K562 (cell line): ENCODE results near the gene DCLK1.

Experiments used
- FOXP4 ChIP-seq: sonication (generic); formaldehyde crosslinking; IDR thresholded peaks from 2 replicates; pipeline ENCODE4 v1.8.0; 2022; ENCODE audit warnings: mild to moderate bottlenecking, missing genetic modification reagents, borderline replicate concordance
- KLF6 ChIP-seq: fragments of 250-450 bp; sonication (Bioruptor Pico); IDR thresholded peaks from 2 replicates; pipeline ENCODE4 v1.4.0; 2020; ENCODE audit warnings: mild to moderate bottlenecking, moderate library complexity, borderline replicate concordance
- NFE2 ChIP-seq: IDR thresholded peaks from 2 replicates; pipeline ENCODE4 v1.6.1; 2014; ENCODE audit warnings: antibody characterized with exemption, low read depth
- NR3C1 ChIP-seq: sonication (generic); formaldehyde crosslinking; IDR thresholded peaks from 2 replicates; pipeline ENCODE4 v1.8.1; 2022; ENCODE audit warnings: missing genetic modification reagents
- RBFOX2 ChIP-seq: fragments of 200-400 bp; formaldehyde crosslinking; IDR thresholded peaks from 2 replicates; pipeline ENCODE4 v1.6.1; 2017; ENCODE audit warnings: low read depth, mild to moderate bottlenecking, low read length, moderate library complexity
- REST ChIP-seq, 2 experiments: fragments of 450-650 bp; formaldehyde crosslinking in 1 of 2; IDR thresholded peaks; 2 replicates each; pipeline versions ENCODE4 v1.4.0 to v1.6.1; 2014 to 2020; ENCODE audit warnings: mild to moderate bottlenecking in 2 of 2, borderline replicate concordance in 1 of 2, low read depth in 1 of 2
- SREBF2 ChIP-seq: sonication (generic); formaldehyde crosslinking; IDR thresholded peaks from 2 replicates; pipeline ENCODE4 v1.4.0; 2020; ENCODE audit warnings: mild to moderate bottlenecking, missing genetic modification reagents
- SRSF7 ChIP-seq: fragments of 200-400 bp; formaldehyde crosslinking; optimal IDR thresholded peaks from 2 replicates; pipeline ENCODE3; 2017; ENCODE audit warnings: mild to moderate bottlenecking, low read depth, low read length
- ZBTB26 ChIP-seq: fragments of 450-650 bp; formaldehyde crosslinking; IDR thresholded peaks from 2 replicates; pipeline ENCODE4 v1.4.0; 2022; ENCODE audit warnings: missing genetic modification characterization
- ZNF449 ChIP-seq: fragments of 250-450 bp; sonication (Bioruptor Pico); IDR thresholded peaks from 2 replicates; pipeline ENCODE4 v1.8.0; 2022; ENCODE audit warnings: moderate library complexity, mild to moderate bottlenecking, inconsistent platforms

- TF ChIP-seq SRSF7 (no peak), ZBTB26 (CRISPR knock-in tag) (no peak), ZNF449 (CRISPR knock-in tag) (no peak), NR3C1 (CRISPR knock-in tag) (no peak), KLF6 (no peak), RBFOX2 (no peak), FOXP4 (no peak), NFE2 (no peak), REST (IDR thresholded peaks at IDR 0.05; ENCODE audit: borderline replicate concordance) (no peak), REST (CRISPR knock-in tag; IDR thresholded peaks at IDR 0.05; ENCODE audit: low read depth) (no peak), SREBF2 (CRISPR knock-in tag) (no peak)
Measured at GRCh38 chr13:36058116-36058515, 73.1 kb downstream of the DCLK1 start.
